ENCODE data around the gene DTNBP1.

DNA sequence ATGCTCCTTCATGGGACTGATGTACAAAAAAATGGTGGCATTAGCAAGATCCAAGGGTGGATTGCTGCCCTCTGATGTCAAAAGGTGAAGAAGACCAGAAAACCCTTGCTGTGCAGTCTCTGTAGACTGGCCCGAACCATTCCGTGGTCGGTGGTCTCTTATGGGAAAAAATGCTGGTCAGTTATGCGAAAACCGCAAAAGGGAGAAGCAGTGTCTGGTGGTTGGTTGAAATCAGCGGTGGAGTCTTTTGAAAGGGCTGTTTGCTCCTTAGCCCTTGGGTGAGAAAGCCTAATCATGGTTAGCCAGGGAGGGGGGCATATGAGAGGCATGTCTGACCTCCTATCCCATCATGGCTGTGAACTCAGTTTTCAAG, 108.1 kb downstream of the DTNBP1 start:
- TF ChIP-seq, protein P1, sequence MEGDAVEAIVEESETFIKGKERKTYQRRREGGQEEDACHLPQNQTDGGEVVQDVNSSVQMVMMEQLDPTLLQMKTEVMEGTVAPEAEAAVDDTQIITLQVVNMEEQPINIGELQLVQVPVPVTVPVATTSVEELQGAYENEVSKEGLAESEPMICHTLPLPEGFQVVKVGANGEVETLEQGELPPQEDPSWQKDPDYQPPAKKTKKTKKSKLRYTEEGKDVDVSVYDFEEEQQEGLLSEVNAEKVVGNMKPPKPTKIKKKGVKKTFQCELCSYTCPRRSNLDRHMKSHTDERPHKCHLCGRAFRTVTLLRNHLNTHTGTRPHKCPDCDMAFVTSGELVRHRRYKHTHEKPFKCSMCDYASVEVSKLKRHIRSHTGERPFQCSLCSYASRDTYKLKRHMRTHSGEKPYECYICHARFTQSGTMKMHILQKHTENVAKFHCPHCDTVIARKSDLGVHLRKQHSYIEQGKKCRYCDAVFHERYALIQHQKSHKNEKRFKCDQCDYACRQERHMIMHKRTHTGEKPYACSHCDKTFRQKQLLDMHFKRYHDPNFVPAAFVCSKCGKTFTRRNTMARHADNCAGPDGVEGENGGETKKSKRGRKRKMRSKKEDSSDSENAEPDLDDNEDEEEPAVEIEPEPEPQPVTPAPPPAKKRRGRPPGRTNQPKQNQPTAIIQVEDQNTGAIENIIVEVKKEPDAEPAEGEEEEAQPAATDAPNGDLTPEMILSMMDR (IDR thresholded peaks at IDR 0.05): no peak
- TF ChIP-seq POLR2A (IDR thresholded peaks at IDR 0.05) (no peak), POLR2AphosphoS5 (IDR thresholded peaks at IDR 0.05) (no peak)

All from breast epithelium (tissue), 3 donors.